Neural crest cell (in vitro differentiated cells): Measurements from ENCODE around the gene ZNF789. TPM values are rescaled to one million over a fixed set of nuclear protein-coding genes. Genes with fewer than 3 reads are reported as not detected.

Experiments used
- DNase-seq: peaks from one replicate; pipeline ENCODE4 v3.0.0; 2021; ENCODE audit warnings: low read depth, mixed read lengths, low spot score
- H3K27ac Mint-ChIP-seq: one replicate; pipeline ENCODE4 v1.8.0; 2021; ENCODE audit warnings: mild to moderate bottlenecking, mixed read lengths; ENCODE audit not compliant: unreplicated experiment
- H3K27me3 Mint-ChIP-seq: 2 replicates; pipeline ENCODE4 v1.8.0; 2021; ENCODE audit warnings: low read depth, mild to moderate bottlenecking, mixed read lengths
- H3K36me3 Mint-ChIP-seq: 2 replicates; pipeline ENCODE4 v1.8.0; 2021; ENCODE audit warnings: low read depth, mild to moderate bottlenecking, mixed read lengths
- H3K4me1 Mint-ChIP-seq: 2 replicates; pipeline ENCODE4 v1.8.0; 2021; ENCODE audit warnings: mixed read lengths
- H3K4me3 Mint-ChIP-seq: one replicate; pipeline ENCODE4 v1.8.0; 2021; ENCODE audit warnings: mild to moderate bottlenecking, mixed read lengths
- H3K9me3 Mint-ChIP-seq: 2 replicates; pipeline ENCODE4 v1.8.0; 2021; ENCODE audit warnings: mixed read lengths
- CTCF ChIP-seq: fragments of 200-600 bp; sonication (generic); conservative IDR thresholded peaks from 2 replicates; pipeline ENCODE4 v1.5.0; 2021; ENCODE audit warnings: antibody characterized with exemption, mild to moderate bottlenecking
- total RNA-seq: library from RNA; stranded (reverse); gene quantifications from 2 replicates; pipeline ENCODE4 v1.2.1, GENCODE V29; 2021

ZNF789 gene
- total RNA-seq, 1 donor from 2014 or later = 25.6 TPM

DNA sequence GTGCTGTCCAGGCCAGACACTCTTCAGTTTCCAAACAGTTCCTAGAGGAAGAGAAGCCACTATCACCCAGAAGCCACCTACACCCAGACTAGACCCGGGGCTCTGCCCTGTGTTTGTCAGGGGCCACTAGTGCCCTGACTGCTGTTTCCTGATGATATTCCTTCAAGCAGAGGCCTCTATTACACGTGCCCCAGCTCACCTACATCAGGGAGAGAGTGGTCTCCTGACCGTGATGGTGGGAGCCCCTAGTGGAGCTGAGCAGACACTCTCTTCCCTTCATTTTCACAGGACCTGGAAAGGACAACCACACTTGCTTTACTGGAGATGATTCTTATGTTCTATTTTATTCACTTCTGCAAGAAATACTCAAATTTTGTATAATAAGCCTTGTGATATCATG lies 18.2 kb downstream of the ZNF789 start:
- no peak for DNase-seq
- Mint-ChIP-seq H3K27me3 (no peaks in the 10 kb centered on the region), H3K4me1 (no peaks in the 10 kb centered on the region), H3K36me3 (peaks cover 40% of the 10 kb centered on the region), H3K27ac (no peak overlapping the region), H3K9me3 (peaks cover 5% of the 10 kb centered on the region), H3K4me3 (no peak overlapping the region)
- no peak for TF ChIP-seq CTCF

GRCh38 chr7:99493823-99494222 lies 21.1 kb downstream of the ZNF789 start:
- no peak for TF ChIP-seq CTCF

DNA sequence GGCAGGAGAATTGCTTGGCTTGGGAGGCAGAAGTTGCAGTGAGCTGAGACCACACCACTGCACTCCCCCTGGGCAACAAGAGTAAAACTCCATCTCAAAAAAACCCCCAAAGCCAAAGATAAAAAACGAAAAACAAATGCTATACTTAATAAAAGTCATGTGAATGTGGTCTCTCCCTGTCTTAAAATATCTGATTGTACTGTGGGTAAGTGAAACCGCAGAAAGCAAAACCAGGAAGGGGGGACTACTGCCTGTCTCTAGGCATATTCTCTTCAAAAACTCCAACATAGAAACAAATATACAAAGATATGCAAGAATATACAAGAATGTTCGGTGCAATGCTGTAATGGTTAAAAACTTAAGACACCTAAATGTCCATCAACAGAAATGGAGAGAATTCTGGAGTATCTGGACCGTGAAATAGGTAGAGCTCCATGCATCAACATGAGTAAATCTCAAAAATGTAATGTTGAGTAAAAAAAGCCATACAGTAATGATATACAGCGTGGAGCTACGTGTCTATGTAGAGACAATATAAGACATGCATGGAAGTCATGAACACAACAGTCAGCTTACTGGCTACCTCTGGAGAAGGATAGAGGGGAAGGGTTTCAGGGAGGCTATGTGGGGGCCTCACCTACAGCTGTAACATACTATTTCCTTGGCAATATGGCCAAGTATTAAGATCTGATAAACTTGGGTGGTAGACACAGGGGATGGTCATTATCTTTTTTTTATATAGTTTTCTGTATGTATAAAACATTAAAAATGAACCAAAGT lies 25.3 kb downstream of the ZNF789 start:
- no peak for DNase-seq
- peaks cover 3% of the 10 kb centered on the region for H3K9me3 Mint-ChIP-seq
- peaks cover 36% of the 10 kb centered on the region for H3K4me1 Mint-ChIP-seq
- H3K36me3 Mint-ChIP-seq = peaks cover 27% of the 10 kb centered on the region
- H3K27me3 Mint-ChIP-seq = no peaks in the 10 kb centered on the region
- peak overlapping the region; percentile 98 for H3K4me3 Mint-ChIP-seq
- no peak for TF ChIP-seq CTCF
- no peak overlapping the region for H3K27ac Mint-ChIP-seq

More at GRCh38 chr7:99493823-99494222, 21.1 kb downstream of the ZNF789 start:
- Mint-ChIP-seq H3K27ac (no peak overlapping the region), H3K36me3 (peaks cover 42% of the 10 kb centered on the region), H3K4me3 (no peak overlapping the region), H3K9me3 (peaks cover 5% of the 10 kb centered on the region), H3K27me3 (no peaks in the 10 kb centered on the region), H3K4me1 (peaks cover 14% of the 10 kb centered on the region)
- no peak for DNase-seq

DNA sequence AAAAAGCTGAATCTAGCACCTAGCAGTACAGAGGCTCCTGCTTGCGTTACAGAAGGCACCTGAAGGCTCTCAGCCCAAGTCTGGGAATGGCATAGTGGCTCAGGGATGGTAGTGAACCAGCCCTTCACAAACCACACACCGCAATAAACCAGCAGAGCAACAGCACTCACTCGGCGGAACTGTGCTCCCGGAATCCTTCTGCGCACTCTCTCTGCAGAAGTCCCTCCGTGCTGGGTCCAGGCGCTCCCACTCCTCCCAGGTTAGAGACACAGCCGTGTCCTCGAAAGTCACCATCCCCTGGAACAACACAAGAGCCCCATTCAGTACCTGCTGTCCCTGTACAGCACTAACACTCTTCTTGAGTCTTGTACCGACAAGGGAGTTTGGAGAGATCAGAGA lies 25.9 kb downstream of the ZNF789 start:
- Mint-ChIP-seq H3K27ac (no peak overlapping the region), H3K4me1 (peaks cover 36% of the 10 kb centered on the region), H3K4me3 (peak overlapping the region; percentile 98), H3K36me3 (peaks cover 21% of the 10 kb centered on the region), H3K27me3 (no peaks in the 10 kb centered on the region), H3K9me3 (peaks cover under 1% of the 10 kb centered on the region)
- no peak for DNase-seq
- TF ChIP-seq CTCF = no peak

DNA sequence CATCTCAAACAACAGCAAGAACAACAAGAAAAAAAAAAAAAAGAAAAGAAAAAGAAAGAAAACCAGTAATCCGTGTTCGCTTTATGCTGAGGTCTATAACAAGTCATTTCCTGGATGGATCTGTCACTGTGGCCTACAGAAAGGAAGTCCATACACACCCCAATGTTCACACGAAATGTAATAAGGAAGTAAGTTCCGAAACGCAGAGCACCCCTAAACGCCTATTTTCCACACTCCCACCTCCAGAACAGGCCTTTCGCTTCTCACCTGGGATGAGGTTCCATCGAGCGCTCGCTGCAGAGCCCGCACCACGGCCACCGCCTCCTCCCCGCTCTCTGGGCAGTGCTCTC lies 26.7 kb downstream of the ZNF789 start:
- peaks cover 36% of the 10 kb centered on the region for H3K4me1 Mint-ChIP-seq
- DNase-seq = no peak
- H3K27ac Mint-ChIP-seq = peak overlapping the region; percentile 90
- no peaks in the 10 kb centered on the region for H3K27me3 Mint-ChIP-seq
- no peak for TF ChIP-seq CTCF
- no peaks in the 10 kb centered on the region for H3K9me3 Mint-ChIP-seq
- peaks cover 13% of the 10 kb centered on the region for H3K36me3 Mint-ChIP-seq
- peak overlapping the region; percentile 98 for H3K4me3 Mint-ChIP-seq
